Hepatocyte (in vitro differentiated cells): ENCODE data around the gene SPTSSA.

Source experiments
- EZH2 ChIP-seq: fragments of 200-600 bp; sonication (generic); IDR thresholded peaks from 2 replicates; pipeline ENCODE4 v1.6.1; 2016; ENCODE audit warnings: antibody characterized with exemption, mild to moderate bottlenecking, borderline replicate concordance
- TF ChIP-seq, protein P1 (sequence below): fragments of 200-600 bp; sonication (generic); IDR thresholded peaks from 2 replicates; pipeline ENCODE4 v1.5.1; 2016; ENCODE audit warnings: antibody characterized with exemption, mild to moderate bottlenecking; ENCODE audit not compliant: poor library complexity

DNA sequence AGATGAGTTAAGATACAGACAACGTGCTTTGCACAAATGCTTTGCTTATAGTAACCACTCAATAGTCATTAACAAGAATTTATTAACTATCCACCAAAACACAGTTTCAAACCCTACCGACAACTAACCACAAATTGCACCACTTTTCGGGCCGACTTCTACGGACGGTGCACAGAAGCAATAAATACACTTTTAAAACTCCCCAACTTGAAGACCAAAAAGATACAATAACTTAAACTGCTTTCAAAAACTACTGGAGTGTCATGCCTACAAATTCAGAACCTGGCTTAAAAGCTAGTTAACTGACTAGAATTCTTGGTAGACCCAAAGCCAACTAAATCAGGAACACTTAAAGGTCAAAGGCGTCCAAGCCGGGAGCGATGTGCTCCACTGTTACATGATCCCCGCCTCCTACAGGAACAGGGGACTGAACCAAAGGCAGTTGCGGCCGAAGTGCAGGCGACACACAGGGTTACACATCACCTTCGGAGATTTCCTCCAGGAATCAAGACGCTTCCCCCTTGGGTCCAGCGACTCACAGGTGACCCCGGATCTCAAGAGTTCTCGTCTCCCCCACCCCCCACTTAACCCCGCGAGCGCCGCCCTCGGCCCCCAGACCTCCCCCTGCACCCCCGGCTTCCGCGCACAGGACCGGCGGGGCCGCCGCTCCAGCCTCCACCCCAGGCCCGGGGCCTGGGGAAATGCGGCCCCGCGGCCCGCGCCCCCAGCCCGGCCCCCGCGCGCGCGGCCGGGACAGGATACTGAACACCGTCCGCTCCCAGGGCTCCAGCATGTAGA, 507 bp downstream of the SPTSSA start:
- no peak for TF ChIP-seq EZH2
- TF ChIP-seq, protein P1, sequence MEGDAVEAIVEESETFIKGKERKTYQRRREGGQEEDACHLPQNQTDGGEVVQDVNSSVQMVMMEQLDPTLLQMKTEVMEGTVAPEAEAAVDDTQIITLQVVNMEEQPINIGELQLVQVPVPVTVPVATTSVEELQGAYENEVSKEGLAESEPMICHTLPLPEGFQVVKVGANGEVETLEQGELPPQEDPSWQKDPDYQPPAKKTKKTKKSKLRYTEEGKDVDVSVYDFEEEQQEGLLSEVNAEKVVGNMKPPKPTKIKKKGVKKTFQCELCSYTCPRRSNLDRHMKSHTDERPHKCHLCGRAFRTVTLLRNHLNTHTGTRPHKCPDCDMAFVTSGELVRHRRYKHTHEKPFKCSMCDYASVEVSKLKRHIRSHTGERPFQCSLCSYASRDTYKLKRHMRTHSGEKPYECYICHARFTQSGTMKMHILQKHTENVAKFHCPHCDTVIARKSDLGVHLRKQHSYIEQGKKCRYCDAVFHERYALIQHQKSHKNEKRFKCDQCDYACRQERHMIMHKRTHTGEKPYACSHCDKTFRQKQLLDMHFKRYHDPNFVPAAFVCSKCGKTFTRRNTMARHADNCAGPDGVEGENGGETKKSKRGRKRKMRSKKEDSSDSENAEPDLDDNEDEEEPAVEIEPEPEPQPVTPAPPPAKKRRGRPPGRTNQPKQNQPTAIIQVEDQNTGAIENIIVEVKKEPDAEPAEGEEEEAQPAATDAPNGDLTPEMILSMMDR, result no peak
